Left ventricle myocardium superior (tissue), 1 donor: Measurements from ENCODE around the gene NOXO1. TPM values are rescaled to one million over a fixed set of nuclear protein-coding genes. Genes with fewer than 3 reads are reported as not detected.

ENCODE experiments used
- ATAC-seq: fragments of 200-7000 bp; cut with Tn5 transposase; one replicate; pipeline ENCODE4 v1.9.1; 2020; ENCODE audit warnings: mild to moderate bottlenecking, moderate library complexity
- DNase-seq: peaks from one replicate; pipeline ENCODE4 v3.0.0-alpha.2; 2020
- intact Hi-C: fragments of 100-400 bp; cut with micrococcal nuclease; formaldehyde crosslinking; loops from one replicate; pipeline ENCODE4 v1.11.0; 2022
- total RNA-seq: library from RNA; stranded (reverse); fragmentation: NEBNext Ultra II Directional; extraction: Animal tissue kit (Norgen Biotek cat#: 25700); gene quantifications from one replicate; pipeline ENCODE4 v1.2.1, GENCODE V29; 2021
- donor health status: DM: no; HTN: yes; CAD: no; lungs with severe emphysema.

The NOXO1 gene
- total RNA-seq, 1 donor from 2014 or later, result not detected

- DNase-seq, result peak; percentile 96
- intact Hi-C loops, result loop anchor here (10.0 kb wide), 1 partner anchor 65 kb away; no protein-coding TSS in a partner anchor
- peak; percentile 96 for ATAC-seq
These were observed 51.5 kb downstream of the NOXO1 start for GRCh38 chr16:1929578-1930337.

- ATAC-seq (peak; percentile 72), DNase-seq (peak; percentile 57)
- intact Hi-C loops, result no loop called here
These were observed 52.2 kb downstream of the NOXO1 start for GRCh38 chr16:1929105-1929504.

Other genes with a start within 250 kb of the NOXO1 start
- gene NME3, start 209.9 kb downstream of the NOXO1 start, total RNA-seq, result 38.3 TPM
- gene EME2, start 208.7 kb downstream of the NOXO1 start, total RNA-seq, result 8.1 TPM
- 85.9 TPM for gene MRPS34, start 208.3 kb downstream of the NOXO1 start, total RNA-seq
- 40.8 TPM for gene SPSB3, start 198.9 kb downstream of the NOXO1 start, total RNA-seq
- gene NUBP2, start 198.5 kb downstream of the NOXO1 start, total RNA-seq, result 36.6 TPM
- gene IGFALS, start 187.8 kb downstream of the NOXO1 start, total RNA-seq, result not detected
- 182 TPM for gene HAGH, start 154.6 kb downstream of the NOXO1 start, total RNA-seq
- gene FAHD1, start 154.3 kb downstream of the NOXO1 start, total RNA-seq, result 30.0 TPM
- not detected for gene MEIOB, start 109.3 kb downstream of the NOXO1 start, total RNA-seq
- not detected for gene HS3ST6, start 63.1 kb downstream of the NOXO1 start, total RNA-seq
- gene MSRB1, start 38.3 kb downstream of the NOXO1 start, total RNA-seq, result 25.9 TPM
- 315 TPM for gene RPL3L, start 26.8 kb downstream of the NOXO1 start, total RNA-seq
- gene NDUFB10, start 21.9 kb downstream of the NOXO1 start, total RNA-seq, result 769 TPM
- 788 TPM for gene RPS2, start 16.6 kb downstream of the NOXO1 start, total RNA-seq
- gene RNF151, start 14.6 kb downstream of the NOXO1 start, total RNA-seq, result not detected
- gene TBL3, start 9.4 kb downstream of the NOXO1 start, total RNA-seq, result 24.4 TPM
- gene GFER, start 2.7 kb upstream of the NOXO1 start, total RNA-seq, result 32.2 TPM
- gene SYNGR3, start 8.5 kb upstream of the NOXO1 start, total RNA-seq, result 1.0 TPM
- gene ZNF598, start 28.4 kb upstream of the NOXO1 start, total RNA-seq, result 16.0 TPM
- not detected for gene NPW, start 38.3 kb upstream of the NOXO1 start, total RNA-seq
- 235 TPM for gene NHERF2, start 45.4 kb upstream of the NOXO1 start, total RNA-seq
- 22.7 TPM for gene NTHL1, start 66.4 kb upstream of the NOXO1 start, total RNA-seq
- 83.0 TPM for gene TSC2, start 66.5 kb upstream of the NOXO1 start, total RNA-seq
- gene PKD1, start 154.4 kb upstream of the NOXO1 start, total RNA-seq, result 92.9 TPM
- gene RAB26, start 167.2 kb upstream of the NOXO1 start, total RNA-seq, result 1.7 TPM
- gene TRAF7, start 174.3 kb upstream of the NOXO1 start, total RNA-seq, result 21.4 TPM
- 9.2 TPM for gene CASKIN1, start 215.1 kb upstream of the NOXO1 start, total RNA-seq
- 29.9 TPM for gene MLST8, start 224.0 kb upstream of the NOXO1 start, total RNA-seq
- 10.0 TPM for gene BRICD5, start 229.4 kb upstream of the NOXO1 start, total RNA-seq
- 42.4 TPM for gene PGP, start 233.4 kb upstream of the NOXO1 start, total RNA-seq
- gene E4F1, start 242.1 kb upstream of the NOXO1 start, total RNA-seq, result 14.2 TPM